MCF 10A (cell line): Measurements from ENCODE around the gene GADL1. TPM values are rescaled to one million over a fixed set of nuclear protein-coding genes. Genes with fewer than 3 reads are reported as not detected.

Source experiments
- BruUV-seq: library from RNA; stranded (reverse); fragments of 400-500 nt; replicated peaks from 2 replicates; lab custom pipeline; 2021; lab: Mats Ljungman, UMichigan
- CTCF ChIA-PET: fragments of 300-600 bp; sonication (Branson Sonifier 250); formaldehyde crosslinking; extraction: SDS; loops from one replicate; lab custom pipeline; 2021; ENCODE audit warnings: antibody characterized with exemption, inconsistent platforms; lab: Yijun Ruan, JAX
- POLR2A ChIA-PET: fragments of 300-600, 350-650 bp; sonication (Branson Sonifier 250); formaldehyde crosslinking; extraction: SDS; loops from one replicate; lab custom pipeline; 2020; ENCODE audit warnings: antibody characterized with exemption, inconsistent platforms; lab: Yijun Ruan, JAX
- DNase-seq: peaks from one replicate; pipeline ENCODE4 v3.0.0-alpha.2; 2018; ENCODE audit not compliant: unreplicated experiment
- H3K27ac Mint-ChIP-seq: one replicate; pipeline ENCODE4 v1.8.0; 2022; ENCODE audit warnings: mild to moderate bottlenecking, low read depth, mixed read lengths; ENCODE audit not compliant: unreplicated experiment
- H3K27me3 Mint-ChIP-seq: one replicate; pipeline ENCODE4 v1.8.0; 2022; ENCODE audit warnings: mixed read lengths; ENCODE audit not compliant: insufficient read depth, unreplicated experiment
- H3K36me3 Mint-ChIP-seq: one replicate; pipeline ENCODE4 v1.8.0; 2022; ENCODE audit warnings: mild to moderate bottlenecking, moderate library complexity, mixed read lengths; ENCODE audit not compliant: insufficient read depth, unreplicated experiment
- H3K4me1 Mint-ChIP-seq: one replicate; pipeline ENCODE4 v1.8.0; 2022; ENCODE audit warnings: mixed read lengths; ENCODE audit not compliant: insufficient read depth, unreplicated experiment
- H3K4me3 Mint-ChIP-seq: one replicate; pipeline ENCODE4 v1.8.0; 2022; ENCODE audit warnings: mild to moderate bottlenecking, moderate library complexity, mixed read lengths; ENCODE audit not compliant: unreplicated experiment
- H3K9me3 Mint-ChIP-seq: one replicate; pipeline ENCODE4 v1.8.0; 2022; ENCODE audit warnings: mixed read lengths; ENCODE audit not compliant: unreplicated experiment
- intact Hi-C: fragments of 100-400 bp; cut with micrococcal nuclease; formaldehyde crosslinking; loops from 2 replicates; pipeline ENCODE4 v1.14.1; 2022
- total RNA-seq: library from RNA; stranded (reverse); gene quantifications from 2 replicates; pipeline ENCODE4 v1.2.3, GENCODE V29; 2022
- TF ChIP-seq, protein P1 (sequence below): fragments of 200-600 bp; IDR thresholded peaks from one replicate; pipeline ENCODE4 v1.8.0; 2022; ENCODE audit warnings: antibody characterized with exemption, mild to moderate bottlenecking; ENCODE audit not compliant: unreplicated experiment

The GADL1 gene
- total RNA-seq, 1 experiment from 2014 or later = not detected

DNA sequence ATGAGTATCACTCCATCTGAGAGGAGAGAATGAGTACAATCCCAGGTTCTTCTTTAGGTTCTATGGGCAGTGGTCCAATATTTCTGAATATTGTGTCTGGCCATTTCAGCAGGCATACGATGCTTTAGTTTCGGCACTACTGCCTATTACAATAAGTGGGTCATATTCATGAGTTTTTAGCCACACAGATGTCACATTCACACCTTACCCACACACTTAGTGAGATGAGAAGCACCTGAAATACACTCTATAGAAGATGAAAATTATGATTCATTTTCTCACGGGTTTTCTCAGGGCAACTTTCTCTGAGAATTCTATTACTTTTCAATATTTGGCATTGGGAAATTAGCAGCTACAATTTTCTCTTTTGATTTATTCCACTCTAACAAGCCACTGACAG, 155.9 kb downstream of the GADL1 start:
- intact Hi-C loops = no loop called here
- CTCF ChIA-PET = interaction anchor here (0.6 kb wide), 1 partner anchor 44 kb away, joined by 4 read pairs; no protein-coding TSS in a partner anchor
- no peaks in the 10 kb centered on the region for H3K36me3 Mint-ChIP-seq
- H3K27ac Mint-ChIP-seq = no peak overlapping the region
- POLR2A ChIA-PET = no interaction called here
- no peaks in the 10 kb centered on the region for H3K4me1 Mint-ChIP-seq
- BruUV-seq = no TSS peak
- H3K4me3 Mint-ChIP-seq = no peak overlapping the region
- DNase-seq = no peak
- no peaks in the 10 kb centered on the region for H3K9me3 Mint-ChIP-seq
- peaks cover 5% of the 10 kb centered on the region for H3K27me3 Mint-ChIP-seq
- TF ChIP-seq, protein P1, sequence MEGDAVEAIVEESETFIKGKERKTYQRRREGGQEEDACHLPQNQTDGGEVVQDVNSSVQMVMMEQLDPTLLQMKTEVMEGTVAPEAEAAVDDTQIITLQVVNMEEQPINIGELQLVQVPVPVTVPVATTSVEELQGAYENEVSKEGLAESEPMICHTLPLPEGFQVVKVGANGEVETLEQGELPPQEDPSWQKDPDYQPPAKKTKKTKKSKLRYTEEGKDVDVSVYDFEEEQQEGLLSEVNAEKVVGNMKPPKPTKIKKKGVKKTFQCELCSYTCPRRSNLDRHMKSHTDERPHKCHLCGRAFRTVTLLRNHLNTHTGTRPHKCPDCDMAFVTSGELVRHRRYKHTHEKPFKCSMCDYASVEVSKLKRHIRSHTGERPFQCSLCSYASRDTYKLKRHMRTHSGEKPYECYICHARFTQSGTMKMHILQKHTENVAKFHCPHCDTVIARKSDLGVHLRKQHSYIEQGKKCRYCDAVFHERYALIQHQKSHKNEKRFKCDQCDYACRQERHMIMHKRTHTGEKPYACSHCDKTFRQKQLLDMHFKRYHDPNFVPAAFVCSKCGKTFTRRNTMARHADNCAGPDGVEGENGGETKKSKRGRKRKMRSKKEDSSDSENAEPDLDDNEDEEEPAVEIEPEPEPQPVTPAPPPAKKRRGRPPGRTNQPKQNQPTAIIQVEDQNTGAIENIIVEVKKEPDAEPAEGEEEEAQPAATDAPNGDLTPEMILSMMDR = no peak

DNA sequence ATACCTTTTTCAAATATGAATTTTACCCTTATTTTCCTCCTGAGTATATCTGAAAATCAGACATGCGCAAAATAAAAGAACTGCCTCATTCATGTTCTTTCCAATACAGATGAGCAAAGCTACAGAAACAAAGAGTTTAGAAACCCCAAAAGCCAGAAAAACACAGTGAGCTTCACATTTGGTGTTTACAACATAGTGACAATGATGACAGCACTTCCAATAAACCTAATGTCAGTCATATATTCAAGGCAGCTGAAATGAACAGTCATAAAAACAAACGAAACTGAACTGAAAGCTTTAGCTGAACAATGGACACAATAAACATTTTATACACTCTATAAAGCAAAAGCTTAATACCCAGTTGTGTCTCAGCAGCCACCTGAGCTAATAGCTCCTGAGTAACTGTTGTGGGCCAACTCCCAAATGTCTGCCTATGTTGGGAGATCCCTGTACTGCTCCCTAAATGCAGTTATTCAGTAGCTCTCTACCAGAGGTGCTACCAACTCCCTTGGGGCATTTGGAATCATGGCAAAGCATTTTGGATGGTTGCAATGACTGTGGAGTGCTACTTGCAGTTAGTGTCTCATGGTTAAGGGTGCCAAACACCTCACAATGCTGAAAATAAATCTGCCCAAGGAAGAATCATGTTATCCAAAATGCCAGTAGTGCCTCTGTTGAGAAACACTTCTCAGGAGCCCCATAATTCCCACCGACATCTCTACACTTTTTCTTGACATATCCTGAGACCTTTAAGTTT, 156.5 kb downstream of the GADL1 start:
- no peak for DNase-seq
- Mint-ChIP-seq H3K4me3 (no peak overlapping the region), H3K36me3 (no peaks in the 10 kb centered on the region), H3K4me1 (no peaks in the 10 kb centered on the region), H3K27ac (no peak overlapping the region), H3K9me3 (no peaks in the 10 kb centered on the region), H3K27me3 (peaks cover 11% of the 10 kb centered on the region)
- CTCF ChIA-PET = no interaction called here
- intact Hi-C loops = no loop called here
- TF ChIP-seq, protein P1 = no peak
- no TSS peak for BruUV-seq
- POLR2A ChIA-PET = no interaction called here

DNA sequence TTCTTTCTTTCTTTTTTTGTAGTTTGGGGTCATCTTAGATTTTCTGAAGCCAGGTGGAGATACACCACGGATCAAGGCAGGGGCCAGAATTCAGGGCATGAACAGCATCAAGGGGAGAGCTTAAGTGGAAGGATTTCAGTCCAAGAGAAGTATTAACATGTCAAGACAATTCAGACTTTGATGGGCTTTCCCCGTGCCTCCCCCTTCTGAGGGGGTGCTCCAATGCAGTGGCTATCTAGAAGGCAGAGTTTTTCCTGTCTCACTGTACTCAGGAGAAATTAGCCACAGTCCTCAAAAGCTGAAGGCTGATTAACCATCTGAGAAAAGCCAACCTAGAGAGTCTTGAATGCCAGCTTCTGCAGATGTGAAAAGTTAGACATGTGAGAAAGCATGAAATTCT, 160.8 kb downstream of the GADL1 start:
- Mint-ChIP-seq H3K27me3 (peaks cover 11% of the 10 kb centered on the region), H3K36me3 (no peaks in the 10 kb centered on the region), H3K4me3 (no peak overlapping the region), H3K4me1 (no peaks in the 10 kb centered on the region), H3K27ac (no peak overlapping the region), H3K9me3 (no peaks in the 10 kb centered on the region)
- TF ChIP-seq, protein P1 = no peak
- POLR2A ChIA-PET = interaction anchor here (2.1 kb wide), 1 partner anchor 11 kb away, joined by 7 read pairs; no protein-coding TSS in a partner anchor
- DNase-seq = no peak
- intact Hi-C loops = no loop called here
- no TSS peak for BruUV-seq
- CTCF ChIA-PET = interaction anchor here (0.7 to 1.1 kb wide), 2 partner anchors 11 to 34 kb away, joined by 3 read pairs; no protein-coding TSS in a partner anchor

DNA sequence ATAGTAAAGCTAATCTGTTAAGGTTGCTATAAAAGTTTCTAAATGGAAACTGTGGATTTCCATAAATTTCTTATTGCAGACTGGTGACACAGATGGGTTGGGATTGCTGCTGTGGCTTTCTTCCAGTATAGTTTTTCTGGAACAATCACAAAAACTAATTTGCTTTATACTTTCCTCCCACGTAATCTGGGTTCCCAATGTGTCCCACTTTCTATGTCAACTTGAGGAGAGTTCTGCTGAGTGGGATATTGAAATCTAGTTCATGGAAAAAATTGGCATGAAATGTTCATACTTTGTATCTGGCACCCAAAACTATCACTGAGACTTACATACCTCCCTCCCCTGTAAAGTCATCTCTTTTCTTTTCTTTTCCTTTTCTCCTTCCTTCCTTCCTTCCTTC, 161.3 kb downstream of the GADL1 start:
- DNase-seq = no peak
- H3K27ac Mint-ChIP-seq = no peak overlapping the region
- H3K27me3 Mint-ChIP-seq = peaks cover 11% of the 10 kb centered on the region
- intact Hi-C loops = no loop called here
- no peaks in the 10 kb centered on the region for H3K9me3 Mint-ChIP-seq
- POLR2A ChIA-PET = no interaction called here
- no TSS peak for BruUV-seq
- H3K36me3 Mint-ChIP-seq = no peaks in the 10 kb centered on the region
- no peaks in the 10 kb centered on the region for H3K4me1 Mint-ChIP-seq
- H3K4me3 Mint-ChIP-seq = no peak overlapping the region
- CTCF ChIA-PET = interaction anchor here (0.7 kb wide), 1 partner anchor 34 kb away, joined by 3 read pairs; no protein-coding TSS in a partner anchor
- TF ChIP-seq, protein P1 = no peak
